OCI-M2 (cell line): ENCODE results near the gene ZMYND8.
"Not testable (repeated sequence)": the region's sequence is repeated elsewhere in the genome, so short reads cannot be mapped to it uniquely, and the experiment has no call there.

Experiments
- DNase-seq: peaks from one replicate; lab custom pipeline; 2025; ENCODE audit not compliant: unreplicated experiment; lab: John Stamatoyannopoulos, UW

Gene ZMYND8

GRCh38 chr20:47370850-47371782 lies 14.6 kb upstream of the ZMYND8 start:
- DNase-seq: no peak

- no peak for DNase-seq
Observed at GRCh38 chr20:47370214-47370613, 13.7 kb upstream of the ZMYND8 start.

- DNase-seq: no peak
Observed at GRCh38 chr20:47368301-47368700, 11.8 kb upstream of the ZMYND8 start.

GRCh38 chr20:47366301-47366700 lies 9.8 kb upstream of the ZMYND8 start:
- not testable (repeated sequence) for DNase-seq

GRCh38 chr20:47365023-47365764 lies 8.7 kb upstream of the ZMYND8 start:
- DNase-seq: peak; percentile 90

GRCh38 chr20:47362361-47363219 lies 6.1 kb upstream of the ZMYND8 start:
- DNase-seq: no peak

- no peak for DNase-seq
Observed at GRCh38 chr20:47361057-47361915, 4.8 kb upstream of the ZMYND8 start.

- DNase-seq: peak; percentile 86
Observed at GRCh38 chr20:47360297-47361056, 4.0 kb upstream of the ZMYND8 start.

- DNase-seq: no peak
Observed at GRCh38 chr20:47359530-47360296, 3.2 kb upstream of the ZMYND8 start.

GRCh38 chr20:47358672-47359529 lies 2.4 kb upstream of the ZMYND8 start:
- no peak for DNase-seq

- no peak for DNase-seq
Observed at GRCh38 chr20:47358039-47358671, 1.7 kb upstream of the ZMYND8 start.

- peak; percentile 64 for DNase-seq
Observed at GRCh38 chr20:47357296-47358038, 968 bp upstream of the ZMYND8 start.

- DNase-seq: no peak
Observed at GRCh38 chr20:47356220-47356525, 326 bp downstream of the ZMYND8 start.

GRCh38 chr20:47355489-47356219 lies 845 bp downstream of the ZMYND8 start:
- DNase-seq: no peak

GRCh38 chr20:47354714-47355488 lies 1.6 kb downstream of the ZMYND8 start:
- DNase-seq: no peak

- no peak for DNase-seq
Observed at GRCh38 chr20:47354464-47354713, 2.1 kb downstream of the ZMYND8 start.
